HG03025 (cell line): ENCODE data around the gene COL15A1.
"Not testable (repeated sequence)": the region's sequence is repeated elsewhere in the genome, so short reads cannot be mapped to it uniquely, and the experiment has no call there.

Experiments used
- ATAC-seq: cut with Tn5 transposase; IDR thresholded peaks from one replicate; pipeline ENCODE4 v1.9.1; 2021; ENCODE audit warnings: mild to moderate bottlenecking, moderate library complexity; ENCODE audit not compliant: unreplicated experiment, low FRiP score

COL15A1 gene

GRCh38 chr9:98943682-98944056 lies at the start of gene COL15A1:
COL15A1 (plus strand) TSS chr9:98943907; CDS start chr9:98944062, 155 bp downstream.
- no peak for ATAC-seq

- ATAC-seq = no peak
Observed at GRCh38 chr9:98894171-98894570, 49.5 kb upstream of the COL15A1 start.

GRCh38 chr9:98894761-98895160 lies 48.9 kb upstream of the COL15A1 start:
- ATAC-seq = no peak

GRCh38 chr9:98896632-98897031 lies 47.1 kb upstream of the COL15A1 start:
- ATAC-seq = no peak

GRCh38 chr9:98897745-98898144 lies 46.0 kb upstream of the COL15A1 start:
- ATAC-seq = no peak

- no peak for ATAC-seq
Observed at GRCh38 chr9:98899408-98900056, 44.2 kb upstream of the COL15A1 start.

GRCh38 chr9:98900244-98900643 lies 43.5 kb upstream of the COL15A1 start:
- ATAC-seq = no peak

- no peak for ATAC-seq
Observed at GRCh38 chr9:98900725-98901124, 43.0 kb upstream of the COL15A1 start.

- ATAC-seq = not testable (repeated sequence)
Observed at GRCh38 chr9:98901843-98902242, 41.9 kb upstream of the COL15A1 start.

GRCh38 chr9:98902516-98902915 lies 41.2 kb upstream of the COL15A1 start:
- ATAC-seq = no peak

- no peak for ATAC-seq
Observed at GRCh38 chr9:98902925-98903324, 40.8 kb upstream of the COL15A1 start.

- ATAC-seq = no peak
Observed at GRCh38 chr9:98903961-98904411, 39.7 kb upstream of the COL15A1 start.

- no peak for ATAC-seq
Observed at GRCh38 chr9:98905015-98905414, 38.7 kb upstream of the COL15A1 start.

GRCh38 chr9:98906273-98907040 lies 37.2 kb upstream of the COL15A1 start:
- ATAC-seq = no peak

GRCh38 chr9:98907055-98907454 lies 36.7 kb upstream of the COL15A1 start:
- no peak for ATAC-seq

GRCh38 chr9:98908897-98909634 lies 34.6 kb upstream of the COL15A1 start:
- ATAC-seq = no peak

- ATAC-seq = no peak
Observed at GRCh38 chr9:98909935-98910334, 33.8 kb upstream of the COL15A1 start.

- ATAC-seq = no peak
Observed at GRCh38 chr9:98911042-98911441, 32.7 kb upstream of the COL15A1 start.

- ATAC-seq = not testable (repeated sequence)
Observed at GRCh38 chr9:98911738-98912137, 32.0 kb upstream of the COL15A1 start.

- ATAC-seq = no peak
Observed at GRCh38 chr9:98912450-98912849, 31.3 kb upstream of the COL15A1 start.

GRCh38 chr9:98913044-98913443 lies 30.7 kb upstream of the COL15A1 start:
- no peak for ATAC-seq
